Hematopoietic multipotent progenitor cell treated with erythropoietin and hydrocortisone succinate and interleukin-3 and kit ligand, for 15 days (in vitro differentiated cells): Measurements from ENCODE around the gene CPA5.
"Not testable (repeated sequence)": the region's sequence is repeated elsewhere in the genome, so short reads cannot be mapped to it uniquely, and the experiment has no call there.

Experiments
- DNase-seq: peaks from one replicate; pipeline ENCODE4 v3.0.0-alpha.2; 2015; ENCODE audit warnings: low spot score

CPA5 gene

DNA sequence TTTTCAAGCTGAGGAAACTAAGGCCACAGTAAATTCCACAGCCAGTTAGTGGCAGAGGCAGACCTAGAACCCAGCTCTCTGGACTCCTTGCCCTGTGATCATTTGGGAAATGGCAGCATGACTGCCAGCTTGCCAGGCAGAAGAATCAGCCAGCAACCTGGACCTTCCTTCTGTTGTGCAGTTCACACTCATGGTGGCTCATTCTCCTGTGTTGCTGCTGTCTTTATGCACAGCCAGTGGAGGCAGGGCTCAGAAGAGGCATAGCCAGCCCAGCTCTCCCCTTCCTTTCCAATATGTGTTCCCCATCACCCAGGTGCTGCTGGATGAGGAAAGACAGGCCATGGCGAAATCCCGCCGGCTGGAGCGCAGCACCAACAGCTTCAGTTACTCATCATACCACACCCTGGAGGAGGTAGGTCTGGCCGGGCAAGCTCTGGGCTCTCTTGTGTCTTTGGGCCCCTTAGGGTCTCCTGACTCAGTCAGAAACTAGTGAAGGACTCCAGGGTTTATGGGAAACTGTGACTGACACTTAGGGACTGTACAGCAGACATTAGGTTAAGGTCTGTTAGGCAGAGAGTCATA lies 14.8 kb downstream of the CPA5 start:
- no peak for DNase-seq

GRCh38 chr7:130360518-130360917 lies 15.9 kb downstream of the CPA5 start:
- no peak for DNase-seq

GRCh38 chr7:130361681-130362080 lies 17.1 kb downstream of the CPA5 start:
- no peak for DNase-seq

- no peak for DNase-seq
Observed at GRCh38 chr7:130362251-130362816, 17.7 kb downstream of the CPA5 start.

GRCh38 chr7:130363026-130363847 lies 18.6 kb downstream of the CPA5 start:
- DNase-seq: no peak

- no peak for DNase-seq
Observed at GRCh38 chr7:130364451-130364850, 19.8 kb downstream of the CPA5 start.

- DNase-seq: no peak
Observed at GRCh38 chr7:130365088-130365487, 20.5 kb downstream of the CPA5 start.

- DNase-seq: no peak
Observed at GRCh38 chr7:130365511-130366441, 21.2 kb downstream of the CPA5 start.

DNA sequence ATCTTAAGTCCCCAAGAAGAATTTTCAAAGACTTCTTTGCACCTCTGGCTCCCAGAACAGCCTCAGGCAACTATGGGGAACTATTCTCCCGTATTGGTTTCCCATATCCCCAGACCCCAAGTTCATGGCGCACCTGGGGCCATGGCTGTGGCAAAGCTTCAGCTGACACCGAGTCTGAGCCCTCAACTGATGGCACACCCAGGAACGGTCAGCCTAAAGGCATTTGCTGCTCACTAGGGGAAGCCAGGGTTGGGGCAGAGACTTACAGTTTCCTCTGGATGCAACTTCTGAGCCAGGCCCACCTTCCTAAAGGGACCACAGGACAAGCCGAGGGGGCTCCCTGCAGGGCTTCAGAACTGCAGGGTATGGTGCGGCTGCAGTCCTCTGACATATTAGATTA lies 21.9 kb downstream of the CPA5 start:
- DNase-seq: no peak

DNA sequence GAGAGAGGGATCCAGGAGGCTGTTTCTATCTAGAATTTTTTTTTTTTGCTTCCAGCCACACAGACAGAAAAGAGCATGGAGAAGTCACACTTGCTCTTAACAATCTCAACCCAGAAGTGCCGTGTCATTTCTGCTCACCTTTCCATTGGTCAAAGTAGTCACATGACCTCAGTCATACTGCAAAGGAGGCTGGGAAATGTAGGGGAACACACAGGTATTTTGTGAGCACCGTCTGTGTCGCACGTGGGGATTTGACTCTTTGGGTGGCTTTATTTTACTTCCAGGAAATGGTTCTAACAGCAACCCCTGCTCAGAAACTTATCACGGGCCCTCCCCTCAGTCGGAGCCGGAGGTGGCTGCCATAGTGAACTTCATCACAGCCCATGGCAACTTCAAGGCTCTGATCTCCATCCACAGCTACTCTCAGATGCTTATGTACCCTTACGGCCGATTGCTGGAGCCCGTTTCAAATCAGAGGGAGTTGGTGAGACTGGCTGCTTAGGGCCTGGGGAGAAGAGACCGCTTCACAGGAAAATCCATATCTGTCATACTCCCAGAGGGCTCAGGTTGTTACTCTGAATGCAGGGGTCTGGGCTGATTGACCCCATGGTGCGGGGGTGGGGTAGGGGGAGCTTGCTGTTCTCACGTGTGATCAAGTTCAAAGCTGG lies 22.6 kb downstream of the CPA5 start:
- DNase-seq: no peak

- no peak for DNase-seq
Observed at GRCh38 chr7:130367836-130368746, 23.5 kb downstream of the CPA5 start.

- no peak for DNase-seq
Observed at GRCh38 chr7:130369110-130369711, 24.6 kb downstream of the CPA5 start.

DNA sequence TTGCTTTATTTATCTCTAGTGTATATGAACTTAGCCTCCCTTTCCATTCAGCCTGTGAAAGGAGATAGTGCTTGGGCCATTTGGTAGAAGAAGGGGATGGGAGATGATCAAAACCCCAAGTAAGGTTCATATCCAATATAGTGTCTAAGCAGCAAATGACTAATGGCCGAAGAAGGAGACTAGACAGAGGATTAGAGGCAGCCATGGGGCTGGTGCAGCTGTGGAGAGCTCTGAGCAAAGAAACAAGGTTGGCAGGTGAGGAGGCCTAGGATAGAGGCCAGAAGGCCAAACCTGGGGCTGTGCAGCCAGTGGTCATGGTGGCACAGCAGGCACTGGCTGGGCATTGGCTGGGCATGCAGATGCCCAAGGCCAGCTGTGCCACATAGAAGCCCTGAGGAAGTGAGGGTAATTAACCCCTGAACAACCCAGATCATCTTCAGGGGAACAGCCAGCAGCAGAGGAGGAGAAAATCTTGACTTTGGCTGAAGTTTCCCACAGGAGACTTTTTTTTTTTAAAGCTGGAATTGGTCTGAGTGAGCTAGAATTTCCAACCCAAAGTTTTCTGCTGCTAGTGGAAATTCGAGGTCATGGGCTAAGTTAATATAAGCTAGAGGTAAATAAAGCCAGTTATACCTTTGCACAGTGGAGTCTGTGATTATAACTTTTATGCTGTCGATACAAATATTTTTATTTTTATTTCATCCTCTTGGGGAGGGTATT lies 25.4 kb downstream of the CPA5 start:
- DNase-seq: no peak

DNA sequence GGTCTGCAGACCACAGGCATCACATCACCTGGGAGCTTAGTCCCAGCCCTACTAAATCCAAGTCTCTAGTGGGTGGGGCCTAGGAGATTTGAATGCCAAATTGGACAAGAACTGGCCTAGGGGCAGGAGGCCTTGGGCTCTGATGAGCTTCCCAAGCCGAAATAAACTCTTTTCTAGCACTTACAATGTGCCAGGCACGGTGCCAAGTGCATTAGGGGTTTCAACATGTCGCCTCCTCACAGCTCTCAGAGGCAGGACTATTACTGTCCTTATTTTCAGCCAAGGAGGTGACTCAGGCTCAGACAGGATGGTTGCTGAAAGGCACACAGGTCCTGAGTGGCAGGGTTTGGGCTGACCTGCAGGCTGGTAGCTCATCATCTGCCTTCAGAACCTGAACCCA lies 26.4 kb downstream of the CPA5 start:
- no peak for DNase-seq

GRCh38 chr7:130372402-130373165 lies 28.0 kb downstream of the CPA5 start:
- no peak for DNase-seq

DNA sequence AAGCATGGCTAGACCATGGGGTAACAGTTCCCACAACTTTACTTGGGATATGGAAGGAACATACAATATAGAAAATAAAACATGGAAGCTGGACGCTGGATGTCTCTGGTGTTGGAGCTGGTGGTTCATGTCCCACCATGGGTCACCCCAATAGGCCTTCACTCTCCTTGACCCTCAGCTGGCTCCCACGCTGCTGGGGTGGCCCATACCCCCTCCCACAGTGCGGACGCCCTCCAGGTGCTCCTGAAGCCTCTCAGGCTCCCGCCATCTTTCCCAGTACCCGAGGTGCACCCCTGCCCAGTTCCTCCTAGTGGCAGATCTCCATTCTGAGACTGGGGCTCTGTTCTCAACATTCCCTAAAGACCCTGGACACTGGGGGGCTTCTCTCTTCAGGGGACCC lies 29.9 kb downstream of the CPA5 start:
- no peak for DNase-seq

DNA sequence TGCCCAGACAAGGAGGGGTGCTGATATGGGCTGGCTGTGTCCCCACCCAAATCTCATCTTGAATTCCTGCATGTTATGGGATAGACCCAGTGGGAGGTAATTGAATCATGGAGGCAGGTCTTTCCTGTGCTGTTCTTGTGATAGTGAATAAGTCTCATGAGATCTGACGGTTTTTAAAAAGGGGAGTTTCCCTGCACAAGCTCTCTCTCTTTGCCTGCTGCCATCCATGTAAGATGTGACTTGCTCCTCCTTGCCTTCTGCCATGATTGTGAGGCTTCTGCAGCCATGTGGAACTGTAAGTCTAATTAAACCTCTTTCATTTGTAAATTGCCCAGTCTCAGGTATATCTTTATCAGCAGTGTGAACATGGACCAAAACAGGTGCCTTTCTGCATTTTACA lies 31.8 kb downstream of the CPA5 start:
- DNase-seq: not testable (repeated sequence)

- no peak for DNase-seq
Observed at GRCh38 chr7:130377178-130377577, 32.6 kb downstream of the CPA5 start.

DNA sequence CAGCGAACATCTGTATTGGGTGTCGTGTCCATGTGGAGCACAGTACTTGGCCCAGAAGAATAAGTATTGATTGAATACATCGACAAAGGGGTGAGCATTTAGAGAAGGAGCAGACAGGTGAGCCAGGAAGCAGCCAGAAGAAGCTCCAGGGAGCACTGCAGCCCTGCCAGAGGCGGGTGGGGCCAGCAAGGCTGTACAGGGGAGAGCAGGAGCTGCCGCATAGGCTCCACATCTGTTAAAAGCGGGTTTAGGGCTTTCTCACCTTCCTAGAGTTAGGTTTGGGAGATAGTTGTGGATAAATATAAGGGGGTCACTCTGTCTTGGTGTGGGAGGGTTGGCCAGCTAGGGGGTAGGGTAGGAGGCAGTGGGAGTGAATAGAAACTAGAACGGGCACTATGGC lies 34.4 kb downstream of the CPA5 start:
- DNase-seq: no peak
